GM20000 (cell line): ENCODE results near the gene BMP4.

Source experiments
- DNase-seq: peaks from one replicate; pipeline ENCODE4 v3.0.0; 2012; ENCODE audit warnings: low spot score
- TF ChIP-seq, protein P1 (sequence below): IDR thresholded peaks from 2 replicates; pipeline ENCODE4 v1.5.1; 2012; ENCODE audit warnings: mild to moderate bottlenecking, control low read depth; ENCODE audit errors: extremely low read depth, missing control alignments

BMP4 gene

DNA sequence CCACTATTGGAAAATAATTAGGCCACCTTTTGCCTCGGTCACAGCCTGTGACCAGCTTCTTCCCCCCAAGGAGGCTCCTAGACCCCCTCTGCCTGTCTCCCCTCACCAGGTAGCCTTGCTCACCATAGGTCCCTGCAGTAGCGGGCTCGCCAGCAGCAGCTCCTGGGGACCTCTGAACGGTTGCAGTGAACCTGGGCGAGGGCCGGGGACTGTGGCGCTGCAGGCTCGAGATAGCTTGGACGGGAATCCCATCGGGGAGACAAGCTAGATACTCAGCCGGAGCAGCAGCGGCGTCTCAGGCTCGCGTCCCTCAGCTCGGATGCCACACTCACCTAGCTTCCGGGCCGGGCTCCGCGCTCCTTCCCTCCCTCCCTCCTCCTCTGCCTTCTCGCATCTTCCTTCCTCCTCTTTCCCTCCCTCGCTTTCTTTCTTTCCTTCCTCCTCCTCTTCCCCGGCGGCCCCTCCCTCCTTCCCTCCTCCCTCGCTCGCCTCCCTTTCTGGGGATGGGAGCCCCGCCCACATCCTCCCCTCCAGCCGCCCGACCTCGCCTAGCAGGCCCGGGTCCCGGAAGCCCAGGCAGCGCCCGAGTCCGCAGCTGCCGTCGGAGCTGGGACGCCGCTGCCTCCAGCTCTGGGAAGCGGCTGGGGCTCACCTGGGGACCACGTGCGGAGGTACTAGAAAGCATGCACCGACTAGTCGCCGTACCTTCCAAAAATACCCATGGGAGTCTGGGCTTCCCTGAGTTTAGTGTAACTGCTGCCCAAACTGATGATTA, at the start of gene BMP4:
BMP4 (minus strand) TSS at position 399 of the 775 bp plus-strand sequence. CDS start 4,603 bp downstream, outside the sequence.
- TF ChIP-seq, protein P1, sequence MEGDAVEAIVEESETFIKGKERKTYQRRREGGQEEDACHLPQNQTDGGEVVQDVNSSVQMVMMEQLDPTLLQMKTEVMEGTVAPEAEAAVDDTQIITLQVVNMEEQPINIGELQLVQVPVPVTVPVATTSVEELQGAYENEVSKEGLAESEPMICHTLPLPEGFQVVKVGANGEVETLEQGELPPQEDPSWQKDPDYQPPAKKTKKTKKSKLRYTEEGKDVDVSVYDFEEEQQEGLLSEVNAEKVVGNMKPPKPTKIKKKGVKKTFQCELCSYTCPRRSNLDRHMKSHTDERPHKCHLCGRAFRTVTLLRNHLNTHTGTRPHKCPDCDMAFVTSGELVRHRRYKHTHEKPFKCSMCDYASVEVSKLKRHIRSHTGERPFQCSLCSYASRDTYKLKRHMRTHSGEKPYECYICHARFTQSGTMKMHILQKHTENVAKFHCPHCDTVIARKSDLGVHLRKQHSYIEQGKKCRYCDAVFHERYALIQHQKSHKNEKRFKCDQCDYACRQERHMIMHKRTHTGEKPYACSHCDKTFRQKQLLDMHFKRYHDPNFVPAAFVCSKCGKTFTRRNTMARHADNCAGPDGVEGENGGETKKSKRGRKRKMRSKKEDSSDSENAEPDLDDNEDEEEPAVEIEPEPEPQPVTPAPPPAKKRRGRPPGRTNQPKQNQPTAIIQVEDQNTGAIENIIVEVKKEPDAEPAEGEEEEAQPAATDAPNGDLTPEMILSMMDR: no peak
- DNase-seq: peak; percentile 74

DNA sequence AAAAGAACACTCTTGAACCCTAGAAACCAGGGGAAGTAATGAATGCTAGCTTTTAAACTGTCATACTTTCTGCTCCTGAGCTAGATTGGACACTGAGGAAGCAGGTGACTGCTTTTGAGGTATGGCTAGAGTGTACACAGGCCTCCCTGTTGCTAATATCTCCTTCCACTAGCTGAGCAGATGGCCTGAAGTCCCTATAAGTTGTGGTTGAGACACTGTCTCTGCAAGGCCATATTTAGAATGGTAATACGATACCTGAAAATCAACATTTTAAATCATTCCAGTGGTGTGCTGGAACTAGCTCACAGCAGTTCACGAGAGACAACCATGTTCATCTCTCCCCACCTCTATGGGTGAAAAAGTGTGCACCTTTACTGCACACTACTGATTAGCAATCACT, 46.4 kb upstream of the BMP4 start:
- TF ChIP-seq, protein P1: no peak
- DNase-seq: no peak

DNA sequence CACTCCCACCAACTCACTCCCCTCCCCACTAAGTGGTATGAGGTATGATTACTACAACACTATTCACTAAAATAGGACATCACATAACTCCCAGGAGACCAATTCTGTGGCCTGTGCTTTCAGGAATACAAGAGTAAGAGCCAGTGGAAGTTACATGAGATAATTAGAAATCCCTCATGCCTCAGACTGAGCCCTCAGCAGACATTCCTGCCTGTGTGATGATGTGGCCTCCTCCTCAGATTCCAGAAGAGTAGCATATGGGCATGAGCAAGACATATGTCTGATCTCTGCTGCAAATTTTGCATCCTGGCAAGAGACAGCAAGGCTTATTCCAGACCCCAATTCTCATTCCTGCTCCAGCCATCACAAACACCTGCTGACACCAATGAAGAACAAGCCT, 46.0 kb upstream of the BMP4 start:
- no peak for DNase-seq
- TF ChIP-seq, protein P1: no peak

DNA sequence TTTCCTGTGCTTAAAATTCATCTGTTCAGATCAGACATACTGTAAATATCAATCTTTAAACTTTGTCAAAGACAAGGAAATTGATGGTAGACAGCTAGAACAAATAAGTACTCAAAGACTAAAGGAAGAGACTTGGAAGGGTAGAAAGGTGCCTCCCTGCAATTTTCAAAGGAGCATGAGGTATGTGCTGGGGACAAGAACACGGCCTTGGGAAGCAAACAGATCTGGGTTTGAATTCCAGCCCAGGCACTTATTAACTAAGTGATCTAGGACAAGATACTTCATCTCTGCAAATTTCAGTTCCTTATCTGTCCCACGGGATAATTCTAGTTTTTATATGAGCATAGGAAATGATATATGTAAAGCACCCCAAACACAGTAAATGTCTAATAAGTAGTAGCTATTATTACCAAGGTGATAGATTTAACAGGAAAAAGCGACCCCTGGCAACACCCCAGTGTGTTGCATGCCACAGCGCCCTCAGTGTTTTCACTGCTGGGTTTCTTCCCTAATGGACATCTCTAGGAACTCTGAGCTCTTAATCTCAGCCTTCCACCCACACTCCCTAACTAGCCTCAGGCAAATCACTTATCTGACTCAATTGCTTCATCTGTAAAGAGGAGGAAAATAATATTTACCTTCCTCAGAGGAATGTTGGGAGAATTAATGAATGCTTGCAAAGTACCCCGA, 44.7 kb upstream of the BMP4 start:
- TF ChIP-seq, protein P1: no peak

DNA sequence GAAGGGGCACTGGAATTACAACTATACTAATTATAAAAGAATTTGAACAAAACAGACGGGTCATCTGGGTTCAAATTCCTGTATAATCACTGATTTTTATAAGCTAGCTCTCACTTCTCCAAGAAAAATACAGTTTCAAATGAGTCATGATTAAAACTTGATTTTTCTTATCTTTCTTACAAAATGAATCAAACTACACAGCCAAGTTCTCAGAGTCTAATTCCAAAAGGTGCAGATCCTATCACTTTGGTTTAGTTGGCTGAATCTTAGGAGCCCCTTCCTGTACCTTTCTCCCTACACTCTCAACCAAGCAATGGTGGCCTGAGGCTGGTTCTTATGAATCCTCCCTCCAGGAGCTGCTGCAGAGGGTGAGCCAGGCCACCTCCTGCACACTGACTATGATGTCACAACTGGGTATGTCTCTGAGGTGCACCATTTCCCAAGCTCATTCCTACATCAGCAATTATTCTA, 43.8 kb upstream of the BMP4 start:
- TF ChIP-seq, protein P1: no peak
- no peak for DNase-seq

More for the DNA sequence above, 44.7 kb upstream of the BMP4 start:
- DNase-seq: no peak

DNA sequence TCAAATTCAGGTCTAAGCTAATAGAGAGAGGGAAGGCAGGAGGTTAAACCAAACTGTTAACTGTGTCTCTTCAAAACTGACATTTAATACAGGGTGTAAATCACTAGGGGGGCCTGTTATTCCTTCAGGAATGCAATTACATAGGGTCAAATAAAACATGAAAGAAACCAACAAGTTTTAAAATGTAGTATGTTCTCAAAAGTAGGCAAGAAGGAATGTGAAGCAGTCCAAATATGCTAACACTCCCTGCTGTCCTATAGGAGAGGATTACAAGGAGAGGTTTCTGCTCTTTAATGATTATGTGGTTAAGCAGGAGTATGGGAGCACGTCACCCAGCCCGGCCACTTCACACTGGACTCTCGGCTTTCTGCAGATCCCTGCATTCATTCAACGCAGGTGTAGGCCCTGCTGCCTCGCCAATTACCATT, 42.5 kb upstream of the BMP4 start:
- DNase-seq: no peak
- TF ChIP-seq, protein P1: no peak

DNA sequence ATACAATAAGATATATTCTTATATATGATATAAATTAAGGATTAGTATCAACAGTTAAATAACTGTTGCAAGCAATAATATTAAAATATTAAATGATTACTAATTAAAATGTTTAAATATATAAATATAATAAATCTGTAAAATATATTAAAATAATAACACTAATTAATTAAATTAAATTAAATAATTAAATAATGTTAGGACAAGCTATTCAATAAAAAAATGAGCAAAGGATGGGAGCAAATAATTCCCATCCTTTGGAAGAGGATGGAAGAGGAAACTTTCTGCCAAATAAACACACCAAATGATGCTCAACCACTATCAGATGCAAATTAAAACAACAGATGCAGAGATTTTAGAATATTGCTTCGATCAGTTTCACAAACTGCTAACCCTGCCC, 39.4 kb upstream of the BMP4 start:
- TF ChIP-seq, protein P1: no peak

More for the DNA sequence above, 39.4 kb upstream of the BMP4 start:
- DNase-seq: no peak
